Anterior cingulate cortex (tissue), 58 donors: Measurements from ENCODE around the gene BRD3OS.

Source experiments
- DNase-seq, 58 donors: peaks; one replicate each; lab custom pipeline; 2025; lab: John Stamatoyannopoulos, UW

Gene BRD3OS, protein sequence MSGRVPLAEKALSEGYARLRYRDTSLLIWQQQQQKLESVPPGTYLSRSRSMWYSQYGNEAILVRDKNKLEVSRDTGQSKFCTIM

DNA sequence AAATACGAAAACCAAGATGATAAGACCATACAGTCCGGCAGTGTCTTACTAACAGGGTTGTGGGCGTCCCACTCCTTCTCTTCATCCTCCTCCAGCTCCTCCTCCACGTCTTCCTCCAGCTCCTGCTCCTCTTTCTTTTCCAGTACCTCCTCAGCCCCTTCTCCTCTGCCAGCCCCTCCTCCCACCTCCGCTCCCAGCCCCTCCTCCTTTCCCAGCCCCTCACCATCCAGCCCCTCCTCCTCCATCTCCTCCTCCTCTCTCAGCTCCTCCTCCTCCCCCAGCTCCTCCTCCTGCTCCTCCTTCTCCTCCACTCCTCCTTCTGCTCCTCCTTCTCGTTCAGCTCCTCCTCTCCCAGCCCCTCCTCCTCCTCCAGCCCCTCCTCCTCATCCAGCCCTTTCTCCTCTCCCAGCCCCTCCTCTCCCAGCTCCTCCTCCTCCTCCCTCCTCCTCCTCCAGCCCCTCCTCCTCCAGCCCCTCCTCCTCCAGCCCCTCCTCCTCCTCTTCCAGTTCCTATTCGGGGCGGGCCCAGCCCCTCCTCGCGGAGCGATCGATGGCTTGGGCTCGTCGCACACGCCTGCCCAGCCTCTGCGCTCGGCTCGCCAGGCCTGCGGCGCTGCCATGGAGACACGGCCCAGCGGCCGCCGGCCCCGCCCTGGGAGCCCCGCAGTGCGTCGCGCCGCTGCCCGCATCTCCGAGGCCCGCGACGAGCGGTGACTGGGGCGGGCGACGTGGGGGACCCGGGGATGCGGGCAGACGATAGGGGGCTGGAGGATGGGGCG is at the start of gene BRD3OS:
BRD3OS (plus strand) TSS at position 654 of the 778 bp plus-strand sequence. CDS start 1,267 bp downstream, outside the sequence.
- peak in 57 of 58 donors; percentile 68 to 100 (median 96) for DNase-seq

DNA sequence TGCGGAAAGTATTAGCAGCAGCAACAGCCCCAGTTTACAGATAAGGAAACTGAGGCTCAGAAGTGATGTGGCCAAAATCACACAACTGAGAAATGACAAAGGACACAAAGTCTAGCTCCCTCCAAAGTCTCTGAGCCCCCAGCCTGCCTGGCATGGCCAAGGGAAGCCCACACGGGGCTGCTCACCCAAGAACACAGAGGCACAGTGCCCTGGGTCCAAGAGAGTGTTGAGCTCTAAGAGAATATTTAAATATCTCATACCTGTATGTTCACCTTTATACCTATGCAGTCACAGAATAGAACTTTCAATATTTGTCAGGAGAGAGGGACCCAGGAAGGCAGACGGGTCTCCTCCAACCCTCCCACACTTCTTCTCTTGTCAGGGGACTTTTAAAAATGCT is 49.8 kb upstream of the BRD3OS start:
- DNase-seq: no peak

DNA sequence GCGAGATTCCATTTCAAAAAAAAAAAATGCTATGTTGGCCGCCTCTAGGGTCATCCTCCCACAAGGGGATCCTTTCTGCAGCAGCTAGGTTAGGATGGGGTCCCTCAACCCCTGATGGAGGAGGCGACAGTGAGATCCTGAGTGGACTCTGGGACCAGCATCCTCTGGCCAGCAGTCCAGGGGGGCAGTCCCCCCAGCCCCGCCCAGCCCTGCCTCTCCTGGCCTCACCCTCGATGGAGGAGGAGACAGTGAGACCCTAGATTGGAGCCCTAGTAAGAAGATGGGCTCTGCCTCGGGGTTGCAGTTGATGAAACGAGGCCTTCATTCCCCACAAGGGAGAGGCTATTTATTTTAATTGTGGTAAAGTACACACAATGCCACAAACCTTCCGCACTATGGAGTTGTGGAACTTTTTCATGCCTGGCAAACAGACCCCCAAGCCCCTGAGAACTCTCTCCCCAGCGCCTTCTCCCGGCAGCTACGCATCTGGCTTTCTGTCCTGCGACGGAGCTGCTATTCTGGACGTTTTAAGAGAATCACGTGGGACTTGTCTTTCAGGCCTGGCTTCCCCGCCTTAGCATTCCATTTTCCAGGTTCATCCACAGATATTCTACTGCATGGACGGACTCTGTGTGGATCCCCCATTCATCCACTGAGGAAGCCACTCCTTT is 49.0 kb upstream of the BRD3OS start:
- no peak for DNase-seq

DNA sequence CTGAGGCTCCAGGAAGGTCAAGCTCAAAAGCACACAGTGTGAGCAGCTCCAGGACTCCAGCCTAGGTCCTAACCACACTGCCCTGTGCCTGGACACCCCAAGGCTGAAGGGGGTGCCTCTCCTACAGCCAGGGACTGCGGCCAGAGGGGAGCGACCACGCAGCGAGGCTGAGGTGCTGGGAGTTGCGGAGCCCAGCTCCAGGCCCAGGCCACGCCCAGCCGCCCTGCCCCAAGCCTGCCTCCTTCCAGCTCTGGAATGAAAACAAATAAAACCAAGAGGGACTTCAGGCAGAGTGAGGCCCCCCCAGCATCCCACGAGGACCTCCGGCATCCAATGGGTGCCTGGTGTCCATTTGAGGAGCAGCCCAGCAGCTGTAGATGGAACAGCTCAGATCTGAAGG is 48.4 kb upstream of the BRD3OS start:
- DNase-seq: no peak

DNA sequence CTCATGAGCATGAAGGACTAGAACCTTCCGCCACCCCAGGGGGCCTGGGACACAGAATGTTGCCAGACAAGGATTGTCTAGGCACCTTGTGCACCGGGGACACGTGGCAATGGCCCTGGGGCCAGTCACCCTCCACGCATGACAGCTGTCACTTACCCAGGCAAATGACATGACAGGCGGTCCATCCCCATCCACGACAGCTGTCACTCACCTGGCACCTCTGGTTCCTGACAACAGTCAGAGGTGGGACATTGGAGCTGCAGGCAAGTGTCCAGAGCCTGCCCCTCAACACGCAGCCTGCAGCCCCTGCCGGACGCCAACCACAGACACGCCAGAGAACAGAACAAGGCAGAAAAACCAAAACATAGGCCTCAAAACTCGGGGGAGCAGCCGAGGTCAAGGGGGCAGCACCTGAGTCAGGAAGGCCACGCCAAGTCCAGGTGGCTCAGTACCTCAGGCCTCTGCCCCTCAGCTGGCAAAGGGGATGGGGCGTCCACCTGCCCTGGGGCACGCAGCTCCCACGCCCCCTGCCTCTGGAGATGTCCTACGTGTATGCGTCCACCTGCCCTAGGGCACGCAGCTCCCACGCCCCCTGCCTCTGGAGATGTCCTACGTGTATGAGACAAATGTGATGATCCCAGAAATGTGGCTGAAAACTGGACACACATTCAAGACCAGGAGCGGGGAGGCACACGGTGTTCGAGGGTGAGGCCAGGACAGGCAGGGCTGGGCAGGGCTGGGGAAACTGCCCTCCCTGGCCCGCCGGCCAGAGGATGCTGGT is 47.7 kb upstream of the BRD3OS start:
- no peak for DNase-seq

DNA sequence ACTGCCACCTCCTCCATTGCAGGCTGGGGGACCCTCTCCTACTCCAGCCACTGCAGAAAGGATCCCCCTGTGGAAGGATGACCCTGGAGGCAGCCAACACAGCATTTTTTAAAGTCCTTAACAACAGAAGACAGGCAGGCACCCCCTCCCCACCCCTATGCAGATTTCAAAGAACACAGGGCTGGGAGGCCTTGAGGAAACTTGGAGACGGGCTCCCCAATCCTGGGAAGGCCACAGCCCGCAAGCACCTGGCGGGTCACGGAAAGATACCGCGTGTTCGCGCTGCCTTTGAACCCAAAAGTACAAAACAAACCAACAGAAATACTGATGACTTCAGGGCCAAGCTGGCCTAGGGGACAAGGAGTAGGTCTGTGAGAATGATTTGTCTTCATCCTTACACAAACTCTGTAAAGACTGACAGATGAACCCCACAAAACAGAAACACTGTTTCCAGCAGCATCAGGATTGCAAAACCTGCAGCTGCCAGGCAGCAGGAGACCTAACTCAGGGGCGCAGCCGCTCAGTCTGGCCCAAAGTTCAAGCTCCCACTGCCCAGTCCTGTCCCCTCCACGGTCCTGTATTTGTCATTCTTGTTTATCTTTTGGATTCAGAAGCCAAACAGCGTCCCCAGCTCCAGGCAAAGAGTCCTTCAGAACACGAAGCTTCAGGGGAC is 46.9 kb upstream of the BRD3OS start:
- no peak for DNase-seq

DNA sequence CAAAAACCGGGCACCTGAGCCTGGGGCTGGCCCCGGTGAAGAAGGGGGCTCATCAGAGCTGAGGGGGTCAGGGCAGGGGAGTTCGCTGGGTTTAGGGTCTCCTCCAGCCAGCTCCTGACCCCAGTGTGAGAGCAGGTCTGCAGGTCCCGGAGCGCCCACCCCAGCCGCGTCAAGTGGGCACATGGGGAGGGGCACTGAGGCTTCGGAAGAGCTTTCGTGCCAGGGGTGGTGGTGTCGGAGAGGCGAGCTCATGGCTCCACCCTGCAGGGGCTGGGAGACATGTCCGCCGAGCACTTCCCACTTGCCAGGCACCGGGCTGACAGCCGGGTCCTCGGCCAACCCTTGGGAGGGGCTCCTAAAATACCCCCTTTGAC is 46.4 kb upstream of the BRD3OS start:
- no peak for DNase-seq

DNA sequence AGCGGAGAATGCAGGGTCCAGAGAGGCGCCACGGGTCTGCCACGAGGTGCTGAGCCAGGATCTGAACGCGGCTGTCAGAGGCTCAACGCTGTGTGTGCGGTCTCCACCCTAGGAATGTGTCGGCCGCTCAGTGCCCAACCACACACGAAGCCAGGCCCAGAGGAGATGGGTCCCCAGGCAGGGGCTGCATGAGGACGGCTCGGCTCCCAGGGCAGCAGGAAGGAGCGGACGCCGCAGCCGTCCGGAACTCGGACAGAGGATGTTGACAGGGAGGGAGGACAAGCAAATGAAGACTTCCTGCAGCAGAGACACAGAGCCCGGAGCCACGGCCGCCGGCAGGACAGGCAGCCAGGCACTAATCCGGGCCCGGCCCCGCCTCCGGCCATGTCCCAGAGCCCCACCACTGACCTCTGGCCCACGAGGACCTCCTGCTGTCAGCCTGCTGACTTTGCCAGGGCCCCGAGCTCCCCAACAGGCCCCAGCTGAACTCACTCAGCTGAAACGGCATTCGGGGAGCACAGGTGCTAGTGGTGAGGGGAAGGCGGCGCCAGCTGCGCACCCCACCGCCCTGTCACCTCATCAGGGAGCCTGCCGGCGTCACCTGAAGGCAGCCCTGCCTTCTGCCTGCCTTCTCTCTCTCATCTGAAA is 45.9 kb upstream of the BRD3OS start:
- DNase-seq: peak in 1 of 58 donors; percentile 51

DNA sequence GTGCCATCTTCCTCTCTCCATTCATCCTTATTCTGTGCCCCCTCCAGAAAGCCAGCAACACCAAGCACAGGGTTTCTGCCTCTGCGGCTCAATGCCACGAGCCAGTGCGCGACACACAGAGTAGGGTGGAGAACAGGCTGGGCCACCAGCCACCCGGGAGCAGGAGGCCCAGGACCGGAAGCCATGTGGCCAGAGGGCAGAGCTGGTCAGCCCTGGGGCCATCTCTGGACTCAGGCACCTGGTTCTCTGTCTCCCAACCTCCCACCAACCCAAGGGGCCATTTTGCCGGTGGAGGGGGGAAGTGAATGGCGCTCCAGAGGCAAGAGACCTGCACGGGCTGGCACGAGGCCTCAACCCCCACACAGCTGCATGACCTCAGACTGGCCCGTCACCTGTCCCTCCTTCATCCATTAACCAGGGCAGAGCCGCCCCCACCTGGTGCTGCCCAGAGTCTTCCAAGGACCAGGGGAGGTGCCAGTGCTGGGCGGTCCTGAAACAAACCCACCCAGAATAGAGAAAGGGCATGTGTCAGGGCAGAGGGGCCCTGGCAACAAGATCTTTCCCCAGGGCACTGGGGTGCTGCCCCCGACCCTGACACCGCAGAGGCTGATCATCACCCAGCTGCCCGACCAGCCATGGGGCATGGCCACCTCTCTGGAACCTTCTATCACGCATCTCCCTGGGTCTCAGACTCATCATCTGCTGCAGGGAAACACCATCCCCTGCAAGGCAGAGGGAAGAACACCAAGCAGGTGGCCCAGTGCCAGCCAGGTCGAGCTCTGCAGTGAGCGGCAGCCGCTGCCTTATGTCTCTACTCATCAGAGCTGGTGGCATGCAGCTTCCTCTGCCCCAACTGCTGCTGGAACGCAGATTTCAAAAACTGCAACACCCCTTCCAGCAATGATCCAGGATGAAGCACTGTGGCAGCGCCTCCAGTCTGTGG is 45.1 kb upstream of the BRD3OS start:
- DNase-seq: peak in 1 of 58 donors; percentile 30

DNA sequence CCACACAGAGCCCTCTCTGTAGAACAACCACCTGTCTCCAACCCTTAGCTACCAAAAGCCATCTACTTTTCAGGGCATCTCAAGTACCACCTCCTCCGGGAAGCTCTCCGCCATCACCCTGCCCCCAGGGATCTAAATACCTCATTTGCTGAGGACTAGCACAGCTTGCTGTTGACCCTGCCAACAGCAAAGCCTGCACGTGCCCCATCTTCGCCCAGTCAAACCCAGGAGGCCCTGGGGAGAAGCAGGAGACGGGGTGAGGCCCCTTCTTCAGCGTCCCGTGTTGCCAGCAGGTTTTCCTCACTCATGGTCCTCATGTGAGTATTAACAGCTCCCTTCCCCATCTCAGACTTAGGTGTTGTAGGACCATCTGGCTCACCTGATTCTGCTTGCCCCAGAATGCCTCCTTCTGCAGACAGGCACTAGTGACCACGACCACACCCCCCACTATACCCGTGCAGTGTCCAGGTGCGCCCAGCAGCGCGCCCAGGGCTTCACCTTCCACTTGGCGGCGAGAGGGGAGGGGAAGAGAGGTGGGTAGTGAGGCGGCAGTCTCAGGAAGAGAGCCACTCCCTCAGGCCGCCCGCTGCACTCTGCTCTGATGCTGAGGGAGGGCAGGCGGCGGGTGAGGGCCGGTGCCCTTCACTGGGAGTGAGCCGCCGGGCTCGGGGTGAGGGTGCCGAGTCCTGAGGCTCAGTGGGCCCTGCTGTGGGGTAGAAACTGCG is 44.3 kb upstream of the BRD3OS start:
- DNase-seq: no peak

DNA sequence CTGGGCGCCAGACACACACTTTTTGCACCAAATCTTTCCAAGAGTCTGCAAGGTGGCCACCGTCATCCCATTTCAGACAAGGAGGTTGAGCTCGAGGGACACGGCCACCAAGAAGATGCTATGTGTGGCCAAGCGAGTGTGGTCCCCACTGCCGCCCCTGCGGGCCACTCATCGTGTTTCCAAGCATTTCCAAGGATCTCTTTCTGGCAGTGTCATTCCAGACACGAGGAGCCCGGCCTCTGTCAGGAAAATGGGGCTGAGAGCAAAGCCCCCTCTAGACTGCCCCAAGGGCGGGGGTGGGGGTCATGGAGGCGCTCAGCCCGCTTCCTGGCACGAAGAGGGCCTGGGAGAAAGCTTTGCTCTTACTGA is 43.7 kb upstream of the BRD3OS start:
- DNase-seq: no peak

DNA sequence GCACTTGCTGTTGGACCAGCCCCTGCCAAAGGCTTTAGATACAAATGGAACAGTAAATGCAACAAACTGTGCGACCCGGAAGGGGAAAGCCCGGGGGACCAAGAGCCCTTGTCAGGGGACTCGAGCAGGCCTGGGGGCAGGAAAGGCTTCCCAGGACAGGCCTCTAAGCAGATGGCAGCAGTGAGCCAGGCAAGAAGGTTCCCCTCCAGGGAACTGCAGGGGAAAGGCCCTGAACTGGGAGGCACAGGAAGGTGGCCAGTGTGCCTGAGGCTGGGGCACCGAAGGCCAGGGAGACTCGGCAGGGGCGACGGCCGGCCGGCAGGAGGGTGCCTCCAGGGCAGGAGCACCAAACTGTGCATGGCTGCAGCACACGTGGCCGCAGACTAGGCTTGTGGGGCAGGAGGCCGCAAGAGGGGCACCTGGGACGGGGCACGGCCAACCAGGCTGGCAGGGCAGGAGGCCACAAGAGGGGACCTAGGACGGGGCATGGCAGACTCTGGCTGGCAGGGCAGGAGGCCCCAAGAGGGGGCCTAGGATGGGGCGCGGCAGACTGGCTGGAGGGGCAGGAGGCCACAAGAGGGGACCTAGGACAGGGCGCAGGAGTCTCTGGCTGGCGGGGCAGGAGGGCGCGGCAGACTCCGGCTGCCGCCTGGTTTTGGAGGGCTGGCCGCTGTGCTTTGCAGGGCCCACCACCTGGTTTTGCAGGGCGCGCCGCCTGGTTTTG is 43.2 kb upstream of the BRD3OS start:
- no peak for DNase-seq

DNA sequence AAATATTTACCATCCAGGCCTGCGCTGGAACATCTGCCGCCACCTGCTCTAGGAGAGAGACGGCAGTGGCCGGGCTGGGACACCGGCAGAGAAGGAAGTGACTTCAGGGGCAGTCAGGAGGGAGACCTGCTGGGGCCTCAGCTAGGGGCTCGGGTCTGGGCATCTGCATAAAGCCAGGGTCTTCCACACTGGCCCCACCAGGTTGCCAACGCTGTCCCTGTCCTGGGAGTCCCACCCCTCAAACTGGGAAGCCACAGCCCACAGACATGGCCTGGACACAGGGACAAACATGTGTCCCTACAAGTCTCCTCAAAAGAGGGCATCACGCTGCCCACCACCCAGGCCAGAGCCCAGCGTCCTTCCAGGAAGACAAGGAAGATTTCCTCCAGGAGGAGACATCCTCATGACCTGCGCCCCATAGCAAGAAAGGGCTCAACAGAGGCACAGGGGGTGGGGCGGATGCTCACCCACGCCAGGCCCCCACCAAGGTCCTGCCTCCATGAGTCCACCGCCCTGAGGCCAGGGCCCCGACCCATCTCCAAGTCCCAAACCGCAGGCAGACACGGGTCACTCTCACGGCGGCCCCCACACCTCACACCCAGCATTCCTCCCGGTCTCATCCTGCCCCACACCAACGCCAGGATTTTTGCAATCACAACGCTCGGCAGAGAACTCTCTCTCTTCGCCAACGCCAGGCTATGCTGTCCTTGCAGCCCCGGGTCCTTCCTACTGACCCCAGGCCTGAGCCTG is 42.1 kb upstream of the BRD3OS start:
- DNase-seq: no peak

DNA sequence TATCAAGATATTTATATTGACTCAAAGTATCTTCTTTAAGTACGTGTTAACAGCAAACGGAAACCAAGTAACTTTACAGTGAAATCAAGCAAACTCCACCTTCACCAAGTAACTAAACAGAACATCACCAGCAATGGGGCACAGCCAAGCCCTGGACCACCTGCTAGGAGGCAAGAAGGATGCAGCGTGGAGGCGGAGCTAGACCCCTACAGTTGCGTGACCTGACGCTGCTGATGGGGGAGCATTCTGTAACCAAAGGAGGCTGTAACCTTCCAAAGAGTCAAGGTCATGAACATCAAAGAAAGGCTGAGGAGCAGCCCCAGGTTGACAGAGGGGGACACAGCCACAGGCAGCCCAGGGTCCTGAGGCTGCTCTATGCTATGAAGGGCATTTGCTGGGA is 39.2 kb upstream of the BRD3OS start:
- no peak for DNase-seq

DNA sequence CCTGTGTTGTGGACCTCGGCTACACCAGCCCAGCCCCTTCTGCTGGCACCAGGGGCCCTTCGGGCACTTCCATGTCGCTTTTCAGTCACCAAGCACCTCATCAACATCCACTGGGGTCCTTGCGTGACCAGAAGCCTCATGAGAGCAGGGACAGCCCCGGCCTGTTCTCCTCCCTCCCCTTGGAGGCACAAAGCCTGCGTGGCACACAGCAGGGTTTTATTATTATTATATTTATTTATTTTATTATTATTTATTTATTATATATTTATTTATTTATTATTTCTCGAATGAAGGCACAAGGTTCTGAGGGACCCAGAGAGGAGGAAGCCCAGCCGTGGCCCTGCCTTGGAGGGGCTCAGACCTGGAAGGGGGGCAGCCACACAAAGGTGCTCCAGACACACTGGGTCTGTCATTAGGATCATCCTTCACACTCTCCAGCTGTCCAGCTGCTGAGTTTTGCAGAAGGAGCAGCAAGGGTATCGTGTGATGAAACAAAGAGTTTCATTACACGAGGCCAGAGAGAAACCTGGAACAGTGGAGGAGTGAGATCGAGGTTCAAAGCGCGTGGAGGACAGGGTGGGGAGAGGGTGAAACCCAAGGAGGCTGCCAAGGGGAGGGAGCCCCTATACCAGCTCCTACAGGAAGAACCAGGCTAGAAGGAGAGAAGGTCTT is 38.4 kb upstream of the BRD3OS start:
- DNase-seq: no peak

DNA sequence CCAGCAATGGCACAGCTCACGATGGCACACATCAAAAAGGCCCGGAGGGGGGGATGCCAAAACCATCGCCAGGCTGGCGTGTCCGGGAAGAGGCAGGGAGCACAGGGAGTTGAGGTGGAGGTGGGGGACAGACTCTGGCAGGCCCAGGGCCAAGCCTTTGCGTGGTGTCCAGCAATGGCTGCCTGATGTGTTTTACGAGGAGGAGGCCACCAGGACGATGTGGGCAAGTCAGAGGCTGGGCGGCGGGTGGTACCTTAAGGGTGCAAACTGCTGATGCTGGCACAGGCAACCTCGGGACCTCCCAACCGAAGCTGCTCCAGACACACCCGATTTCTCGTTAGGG is 37.9 kb upstream of the BRD3OS start:
- DNase-seq: no peak
